ENCODE data around the gene SIK2. TPM values are rescaled to one million over a fixed set of nuclear protein-coding genes. Genes with fewer than 3 reads are reported as not detected.
A peak's percentile ranks its signal among the peaks of the same experiment; 100 is the strongest.

Gene SIK2
- total and polyA plus RNA-seq, 2 donors: 10.4 to 14.2 TPM

DNA sequence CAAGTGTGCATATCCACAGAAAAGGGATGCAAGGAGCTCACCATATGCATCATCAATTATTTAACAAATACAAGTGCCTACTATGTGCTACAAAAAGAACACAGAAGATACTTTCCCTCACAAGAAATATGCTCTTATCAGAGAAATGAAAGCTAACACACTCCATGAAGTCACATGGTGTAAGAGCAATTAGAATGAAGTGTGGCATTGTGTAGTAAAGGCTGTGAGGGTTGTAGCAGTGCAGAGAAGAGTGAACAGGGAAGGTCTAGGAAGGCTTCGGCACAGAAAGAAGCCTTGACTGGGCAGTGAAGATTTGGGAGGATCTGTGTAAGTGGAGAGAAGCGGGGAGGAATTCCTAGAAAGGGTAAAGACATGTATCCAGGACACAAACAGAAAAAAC is 141.5 kb downstream of the SIK2 start:
- no peak overlapping the region for H3K27ac ChIP-seq (ENCODE audit: low read depth)
- no peaks in the 10 kb centered on the region for H3K4me1 ChIP-seq (ENCODE audit: insufficient read depth)
- H3K4me3 ChIP-seq (ENCODE audit: low read depth, low read length): no peak overlapping the region
- H3K36me3 ChIP-seq (ENCODE audit: insufficient read depth): peaks cover 2% of the 10 kb centered on the region
- 94% methylated on average over 2 of the region's 2 CpGs for WGBS
- DNase-seq (ENCODE audit: extremely low spot score): no peak

DNA sequence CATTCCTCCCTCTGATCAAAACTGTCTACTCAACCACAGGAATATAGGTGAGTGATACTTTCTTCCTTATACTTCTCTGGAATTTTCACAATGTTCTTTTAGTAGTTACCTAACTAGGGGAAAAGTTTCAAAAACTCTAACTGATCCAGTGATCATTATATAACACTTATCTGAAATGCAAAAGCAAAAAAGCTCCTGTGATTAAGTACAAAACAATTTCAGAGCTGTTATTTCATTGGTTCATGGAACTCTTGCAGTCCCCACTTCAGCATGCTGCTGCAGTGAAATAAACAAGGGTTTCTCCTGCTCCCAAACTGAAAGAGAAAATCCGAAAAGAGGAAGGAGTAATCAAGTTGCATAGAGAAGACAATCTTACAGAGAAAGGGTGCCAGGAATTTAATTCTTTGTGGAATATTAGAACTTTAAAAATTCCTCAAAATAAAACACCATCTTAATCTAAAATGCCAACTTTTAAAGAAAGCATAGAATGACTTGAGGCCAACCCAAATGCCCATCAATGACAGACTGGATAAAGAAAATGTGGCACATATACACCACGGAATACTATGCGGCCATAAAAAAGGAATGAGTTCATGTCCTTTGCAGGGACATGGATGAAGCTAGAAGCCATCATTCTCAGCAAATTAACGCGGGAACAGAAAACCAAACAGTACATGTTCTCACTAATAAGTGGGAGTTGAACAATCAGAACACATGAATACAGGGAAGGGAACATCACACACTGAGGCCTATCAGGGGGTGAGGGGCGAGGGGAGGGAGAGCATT is 143.7 kb downstream of the SIK2 start:
- Histone ChIP-seq H3K4me3 (ENCODE audit: low read depth, low read length) (no peak overlapping the region), H3K27ac (ENCODE audit: low read depth) (no peak overlapping the region), H3K4me1 (ENCODE audit: insufficient read depth) (no peaks in the 10 kb centered on the region), H3K36me3 (ENCODE audit: insufficient read depth) (peaks cover 3% of the 10 kb centered on the region)
- 88% methylated on average over 6 of the region's 6 CpGs for WGBS
- no peak for DNase-seq (ENCODE audit: extremely low spot score)

DNA sequence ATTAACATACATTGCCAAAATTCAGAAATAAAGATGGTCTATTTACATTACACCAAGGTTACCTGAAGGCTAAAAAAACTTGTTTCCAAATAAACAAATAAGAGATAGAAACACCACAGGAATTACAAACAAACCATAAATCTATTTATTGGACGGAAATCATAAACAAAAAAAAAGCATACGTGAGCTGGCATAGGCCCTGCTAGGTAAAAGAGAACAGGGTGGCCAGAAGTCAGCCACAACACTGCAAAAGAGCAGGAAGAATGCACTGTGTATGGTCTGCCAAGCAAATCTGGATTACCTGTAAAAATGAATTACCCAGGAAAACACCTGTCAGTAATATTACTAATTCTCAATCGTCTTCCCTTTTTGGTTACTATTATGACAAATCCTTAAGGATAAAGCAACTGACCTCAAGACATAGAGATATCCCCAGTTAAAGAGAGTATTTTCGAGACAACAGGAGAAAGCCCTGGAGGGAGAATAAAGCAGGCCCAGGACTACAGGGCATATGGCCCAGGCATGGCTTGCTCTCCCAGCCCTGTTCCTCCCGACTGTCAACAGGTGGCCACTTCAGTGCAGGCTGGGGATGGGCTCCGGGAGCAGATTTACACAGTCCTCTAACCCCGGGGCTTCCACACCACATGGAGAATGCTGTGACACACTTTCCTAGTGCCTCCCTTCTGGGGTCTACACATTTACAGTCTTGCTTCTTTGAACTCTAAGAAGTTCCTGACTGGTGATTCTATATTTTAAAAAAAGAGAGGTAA is 146.0 kb downstream of the SIK2 start:
- Histone ChIP-seq H3K27ac (ENCODE audit: low read depth) (peak overlapping the region; percentile 28), H3K36me3 (ENCODE audit: insufficient read depth) (peaks cover 5% of the 10 kb centered on the region), H3K4me1 (ENCODE audit: insufficient read depth) (no peaks in the 10 kb centered on the region), H3K4me3 (ENCODE audit: low read depth, low read length) (no peak overlapping the region)
- DNase-seq (ENCODE audit: extremely low spot score): no peak
- 63% methylated on average over 7 of the region's 7 CpGs for WGBS

DNA sequence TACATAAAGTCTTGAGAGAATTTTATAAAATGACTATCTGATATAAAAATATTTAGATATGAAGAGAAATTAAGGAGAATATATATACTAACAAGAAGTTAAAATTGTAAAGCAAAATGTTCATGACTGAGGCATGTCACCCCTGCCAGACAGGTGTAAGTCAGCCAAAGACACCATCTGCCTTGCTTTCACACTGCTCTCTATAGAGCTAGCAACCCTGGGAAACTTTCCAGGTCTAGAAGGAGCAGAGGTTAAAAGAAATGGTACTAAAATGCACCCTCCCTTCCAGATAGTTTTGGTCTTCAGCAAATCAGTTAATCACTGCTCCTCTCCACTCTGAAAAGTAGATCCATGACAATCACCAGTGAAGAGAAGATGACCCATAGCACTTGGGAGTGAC is 147.4 kb downstream of the SIK2 start:
- Histone ChIP-seq H3K27ac (ENCODE audit: low read depth) (no peak overlapping the region), H3K4me1 (ENCODE audit: insufficient read depth) (no peaks in the 10 kb centered on the region), H3K4me3 (ENCODE audit: low read depth, low read length) (no peak overlapping the region), H3K36me3 (ENCODE audit: insufficient read depth) (peaks cover 3% of the 10 kb centered on the region)
- no peak for DNase-seq (ENCODE audit: extremely low spot score)

DNA sequence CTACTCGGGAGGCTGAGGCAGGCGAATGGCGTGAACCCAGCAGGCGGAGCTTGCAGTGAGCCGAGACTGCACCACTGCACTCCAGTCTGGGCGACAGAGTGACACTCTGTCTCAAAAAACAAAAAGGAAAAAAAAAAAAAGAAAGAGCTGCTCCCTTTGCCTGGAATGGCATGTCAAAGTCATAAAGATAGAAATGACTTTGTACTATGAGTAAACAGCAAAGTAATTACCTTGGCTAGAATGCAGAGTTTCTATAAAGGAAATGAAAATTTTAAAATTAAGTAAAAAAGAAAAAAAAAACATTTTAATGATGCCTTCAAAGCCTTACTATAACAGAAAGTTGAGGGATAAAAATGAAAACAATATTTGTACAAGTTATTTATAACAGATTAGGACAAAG is 153.8 kb downstream of the SIK2 start:
- Histone ChIP-seq H3K27ac (ENCODE audit: low read depth) (no peak overlapping the region), H3K36me3 (ENCODE audit: insufficient read depth) (peaks cover 7% of the 10 kb centered on the region), H3K4me3 (ENCODE audit: low read depth, low read length) (no peak overlapping the region), H3K4me1 (ENCODE audit: insufficient read depth) (no peaks in the 10 kb centered on the region)
- 98% methylated on average over 6 of the region's 6 CpGs for WGBS
- DNase-seq (ENCODE audit: extremely low spot score): no peak

DNA sequence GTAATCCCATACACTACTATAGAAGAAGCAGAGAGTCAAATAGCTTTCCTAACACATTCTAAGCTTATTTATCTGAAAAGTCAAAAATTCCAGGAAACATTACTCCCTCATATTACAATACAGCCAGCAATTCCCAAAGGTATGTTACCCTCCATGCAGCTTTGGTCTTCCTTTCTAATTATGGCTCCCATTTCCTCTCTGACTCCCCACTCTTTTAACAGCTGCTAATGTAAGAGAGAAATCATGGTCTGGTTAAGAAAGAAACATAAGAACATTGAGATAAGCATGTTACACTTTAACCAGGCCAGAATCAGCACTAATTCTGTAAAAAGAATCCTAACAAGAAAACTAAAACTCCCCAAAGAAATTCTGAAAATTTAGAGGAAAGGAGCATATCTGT is 157.1 kb downstream of the SIK2 start:
- Histone ChIP-seq H3K4me3 (ENCODE audit: low read depth, low read length) (no peak overlapping the region), H3K4me1 (ENCODE audit: insufficient read depth) (no peaks in the 10 kb centered on the region), H3K36me3 (ENCODE audit: insufficient read depth) (peaks cover 10% of the 10 kb centered on the region), H3K27ac (ENCODE audit: low read depth) (no peak overlapping the region)
- no peak for DNase-seq (ENCODE audit: extremely low spot score)

DNA sequence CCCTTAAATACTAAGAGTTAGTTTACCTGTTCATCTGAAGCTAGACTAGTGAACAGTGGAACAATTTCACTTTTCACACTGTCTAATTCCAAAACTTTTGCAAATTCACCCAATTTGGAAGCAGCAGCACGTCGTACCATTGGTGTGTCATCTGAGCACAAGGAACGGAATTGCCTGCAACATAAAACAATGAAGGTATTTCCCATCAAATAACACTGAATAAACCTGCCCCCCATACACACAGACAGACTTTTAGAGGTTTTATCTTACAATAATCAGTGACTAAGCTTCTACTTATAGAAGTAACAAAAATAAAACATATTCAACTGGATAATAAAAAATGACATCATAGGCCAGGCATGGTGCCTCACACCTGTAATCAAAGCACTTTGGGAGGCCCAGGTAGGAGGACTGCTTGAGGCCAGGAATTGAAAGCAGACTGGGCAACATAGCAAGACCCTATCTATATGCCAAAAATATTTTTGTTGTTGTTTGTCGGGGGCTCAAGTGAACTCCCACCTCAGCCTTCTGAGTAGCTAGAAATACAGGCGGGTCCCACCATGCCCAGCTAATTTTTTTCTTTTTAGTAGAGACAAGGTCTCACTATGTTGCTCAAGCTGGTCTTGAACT is 157.6 kb downstream of the SIK2 start:
- no peak for DNase-seq (ENCODE audit: extremely low spot score)
- Histone ChIP-seq H3K27ac (ENCODE audit: low read depth) (no peak overlapping the region), H3K36me3 (ENCODE audit: insufficient read depth) (peaks cover 10% of the 10 kb centered on the region), H3K4me3 (ENCODE audit: low read depth, low read length) (no peak overlapping the region), H3K4me1 (ENCODE audit: insufficient read depth) (no peaks in the 10 kb centered on the region)
- 87% methylated on average over 5 of the region's 5 CpGs for WGBS

DNA sequence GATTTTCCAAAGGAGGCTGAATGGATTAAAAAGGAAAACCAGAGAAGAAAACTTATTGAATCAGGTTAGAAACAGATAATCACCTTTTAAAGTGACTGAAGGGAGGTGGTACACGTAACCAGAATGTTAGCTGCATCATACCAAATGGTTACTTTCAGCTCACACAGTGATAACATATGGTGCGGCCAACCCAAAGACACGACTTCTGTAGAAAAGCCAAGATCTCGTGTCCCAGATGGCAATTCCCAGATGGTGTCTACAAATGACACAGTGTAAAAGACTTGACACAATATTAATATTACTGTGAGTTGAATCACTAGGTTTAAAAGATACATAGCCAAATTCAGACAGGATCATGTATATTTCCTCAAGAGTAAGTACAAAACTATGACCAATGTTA is 158.8 kb downstream of the SIK2 start:
- DNase-seq (ENCODE audit: extremely low spot score): no peak

DNA sequence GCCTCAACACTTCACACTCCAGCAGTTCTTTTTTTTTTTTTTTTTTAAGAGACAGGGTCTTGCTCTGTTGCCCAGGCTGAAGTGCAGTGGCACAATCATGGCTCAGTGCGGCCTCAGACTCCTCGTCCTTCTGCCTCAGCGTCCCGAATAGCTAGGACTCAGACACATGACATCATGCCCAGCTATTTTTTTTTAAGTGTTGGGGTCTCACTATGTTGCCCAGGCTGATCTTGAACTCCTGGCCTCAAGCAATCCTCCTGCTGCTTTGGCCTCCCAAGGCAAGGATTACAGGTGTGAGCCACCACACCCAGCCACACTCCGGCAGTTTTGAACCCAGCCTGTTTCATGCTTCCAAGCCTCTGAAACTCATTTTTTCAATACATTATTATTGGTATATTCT is 160.3 kb downstream of the SIK2 start:
- Histone ChIP-seq H3K4me3 (ENCODE audit: low read depth, low read length) (no peak overlapping the region), H3K36me3 (ENCODE audit: insufficient read depth) (peaks cover 7% of the 10 kb centered on the region), H3K4me1 (ENCODE audit: insufficient read depth) (no peaks in the 10 kb centered on the region), H3K27ac (ENCODE audit: low read depth) (no peak overlapping the region)
- WGBS: 97% methylated on average over 5 of the region's 5 CpGs
- no peak for DNase-seq (ENCODE audit: extremely low spot score)

More for the DNA sequence above, 158.8 kb downstream of the SIK2 start:
- no peak overlapping the region for H3K4me3 ChIP-seq (ENCODE audit: low read depth, low read length)
- H3K36me3 ChIP-seq (ENCODE audit: insufficient read depth): peaks cover 7% of the 10 kb centered on the region
- H3K4me1 ChIP-seq (ENCODE audit: insufficient read depth): no peaks in the 10 kb centered on the region
- 78% methylated on average over 4 of the region's 4 CpGs for WGBS
- H3K27ac ChIP-seq (ENCODE audit: low read depth): no peak overlapping the region

DNA sequence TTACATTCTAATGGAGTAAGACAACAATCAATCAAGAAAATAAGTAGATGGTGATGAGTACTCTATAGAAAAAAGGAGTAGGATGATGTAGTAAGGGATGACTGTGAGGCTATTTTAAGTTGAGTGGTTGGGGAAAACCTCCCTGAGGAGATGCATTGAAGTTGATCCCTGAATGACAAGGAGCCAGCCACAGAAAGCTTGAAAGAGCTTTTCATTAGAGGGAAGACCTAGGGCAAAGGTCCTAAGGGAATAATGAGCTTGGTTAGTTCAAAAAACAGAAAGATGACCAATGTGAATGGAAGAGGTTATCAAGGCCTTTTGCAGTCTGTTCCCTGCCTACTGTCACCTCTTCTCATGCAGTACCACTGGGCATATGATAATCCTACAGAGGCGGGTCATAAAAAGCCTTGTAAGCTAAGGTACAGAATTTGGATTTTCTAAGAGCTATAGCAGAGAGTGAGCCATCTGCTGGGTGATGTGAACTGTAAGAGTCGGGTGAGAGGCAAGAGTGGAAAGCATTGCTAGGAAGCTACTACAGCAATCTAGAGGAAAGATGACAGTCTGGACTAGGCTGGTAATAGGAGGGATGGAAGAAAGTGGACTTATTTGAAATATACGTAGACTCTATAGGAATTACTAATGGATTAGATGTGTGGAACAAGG is 160.9 kb downstream of the SIK2 start:
- no peak overlapping the region for H3K4me3 ChIP-seq (ENCODE audit: low read depth, low read length)
- H3K36me3 ChIP-seq (ENCODE audit: insufficient read depth): peaks cover 7% of the 10 kb centered on the region
- no peak overlapping the region for H3K27ac ChIP-seq (ENCODE audit: low read depth)
- WGBS: 79% methylated on average over 3 of the region's 3 CpGs
- H3K4me1 ChIP-seq (ENCODE audit: insufficient read depth): no peaks in the 10 kb centered on the region
- no peak for DNase-seq (ENCODE audit: extremely low spot score)

DNA sequence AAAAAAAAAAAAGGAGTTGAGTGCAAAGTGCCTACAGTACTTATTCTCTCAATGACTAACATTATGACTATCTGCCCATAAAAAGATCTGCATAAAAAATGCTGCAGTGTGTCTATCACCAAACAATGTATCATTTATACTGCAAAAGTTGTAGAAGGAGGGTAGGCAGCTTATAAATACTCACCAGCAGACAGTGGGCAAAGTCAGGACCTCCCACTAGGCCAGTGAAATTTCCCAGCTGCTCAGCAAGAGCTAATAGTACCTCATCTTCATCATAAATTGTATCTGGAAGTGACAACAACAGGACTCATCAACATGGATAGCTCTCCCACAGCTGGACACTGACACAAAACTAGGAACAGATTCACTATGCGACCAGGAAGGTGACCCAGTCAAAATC is 162.4 kb downstream of the SIK2 start:
- WGBS: 80% methylated on average over 1 of the region's 1 CpG
- H3K4me3 ChIP-seq (ENCODE audit: low read depth, low read length): peak overlapping the region; percentile 81
- H3K27ac ChIP-seq (ENCODE audit: low read depth): no peak overlapping the region
- peaks cover 4% of the 10 kb centered on the region for H3K36me3 ChIP-seq (ENCODE audit: insufficient read depth)
- no peak for DNase-seq (ENCODE audit: extremely low spot score)
- no peaks in the 10 kb centered on the region for H3K4me1 ChIP-seq (ENCODE audit: insufficient read depth)

DNA sequence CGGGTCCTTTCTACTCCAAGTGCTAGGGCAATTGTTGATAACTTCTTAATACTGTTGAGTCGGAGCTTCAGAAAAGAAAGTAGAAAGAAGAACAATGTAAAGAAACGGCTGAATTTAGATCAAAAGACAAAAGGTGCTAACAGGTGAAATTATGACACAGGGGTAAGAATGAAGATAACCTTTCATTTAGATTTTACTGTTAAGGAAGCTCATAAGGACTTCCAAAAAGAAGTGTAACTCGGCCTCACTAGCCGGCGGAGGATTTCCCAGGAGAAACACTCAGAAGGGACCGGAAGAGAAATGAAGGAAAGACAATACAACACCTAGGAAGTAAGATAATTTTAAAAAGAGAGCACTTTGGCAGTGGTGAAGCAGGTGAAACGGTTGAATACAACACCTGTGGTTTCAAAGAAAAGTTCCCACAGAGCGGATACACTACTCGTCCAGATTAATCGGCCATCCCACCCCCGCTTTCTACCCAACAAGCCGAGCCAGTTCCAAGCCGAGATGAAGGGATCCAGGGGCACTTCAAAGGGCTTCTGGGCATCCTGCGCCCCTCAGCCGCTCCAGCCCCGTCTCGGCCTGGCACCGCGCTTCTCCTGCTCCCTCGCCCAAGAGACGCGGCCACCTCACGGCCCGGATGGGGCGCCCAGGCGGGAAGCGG is 163.2 kb downstream of the SIK2 start:
- DNase-seq (ENCODE audit: extremely low spot score): no peak
- Histone ChIP-seq H3K27ac (ENCODE audit: low read depth) (no peak overlapping the region), H3K4me1 (ENCODE audit: insufficient read depth) (no peaks in the 10 kb centered on the region), H3K36me3 (ENCODE audit: insufficient read depth) (peaks cover 2% of the 10 kb centered on the region), H3K4me3 (ENCODE audit: low read depth, low read length) (peak overlapping the region; percentile 81)
- WGBS: 2% methylated on average over 28 of the region's 28 CpGs

Data from urinary bladder (tissue), 4 donors.